SHP77 treated with DMSO at 0.1 percent for 48 hours (cell line): Measurements from ENCODE around the gene SLC6A11.

ENCODE experiments used
- DNase-seq: peaks from one replicate; lab custom pipeline; 2025; lab: John Stamatoyannopoulos, UW

SLC6A11 gene

GRCh38 chr3:10930666-10931040, 114.6 kb downstream of the SLC6A11 start:
- DNase-seq: no peak

- DNase-seq: no peak
Measured at GRCh38 chr3:10932596-10932995, 116.6 kb downstream of the SLC6A11 start.

GRCh38 chr3:10933021-10933420, 117.0 kb downstream of the SLC6A11 start:
- DNase-seq: no peak

- DNase-seq: no peak
Measured at GRCh38 chr3:10933470-10933804, 117.4 kb downstream of the SLC6A11 start.

GRCh38 chr3:10933805-10934481, 117.9 kb downstream of the SLC6A11 start:
- DNase-seq: no peak

- DNase-seq: no peak
Measured at GRCh38 chr3:10935028-10935427, 119.0 kb downstream of the SLC6A11 start.

- DNase-seq: no peak
Measured at GRCh38 chr3:10935846-10936631, 120.0 kb downstream of the SLC6A11 start.

GRCh38 chr3:10936686-10937085, 120.7 kb downstream of the SLC6A11 start:
- no peak for DNase-seq

GRCh38 chr3:10937141-10937825, 121.3 kb downstream of the SLC6A11 start:
- no peak for DNase-seq

GRCh38 chr3:10939556-10939955, 123.5 kb downstream of the SLC6A11 start:
- DNase-seq: no peak

- DNase-seq: no peak
Measured at GRCh38 chr3:10940106-10940505, 124.1 kb downstream of the SLC6A11 start.

GRCh38 chr3:10941972-10942371, 125.9 kb downstream of the SLC6A11 start:
- no peak for DNase-seq

GRCh38 chr3:10942690-10943205, 126.7 kb downstream of the SLC6A11 start:
- no peak for DNase-seq

- no peak for DNase-seq
Measured at GRCh38 chr3:10944866-10945265, 128.8 kb downstream of the SLC6A11 start.

GRCh38 chr3:10945683-10946287, 129.8 kb downstream of the SLC6A11 start:
- no peak for DNase-seq

GRCh38 chr3:10946526-10946925, 130.5 kb downstream of the SLC6A11 start:
- DNase-seq: no peak

GRCh38 chr3:10948326-10948725, 132.3 kb downstream of the SLC6A11 start:
- no peak for DNase-seq

GRCh38 chr3:10949197-10949596, 133.2 kb downstream of the SLC6A11 start:
- DNase-seq: no peak

GRCh38 chr3:10950476-10951294, 134.7 kb downstream of the SLC6A11 start:
- peak; percentile 11 for DNase-seq

GRCh38 chr3:10951295-10951926, 135.4 kb downstream of the SLC6A11 start:
- no peak for DNase-seq

GRCh38 chr3:10952525-10952924, 136.5 kb downstream of the SLC6A11 start:
- no peak for DNase-seq
